Prostate gland (tissue), 2 donors: ENCODE measurements around the gene POU5F1. TPM values are rescaled to one million over a fixed set of nuclear protein-coding genes. Genes with fewer than 3 reads are reported as not detected.
"Not testable (repeated sequence)": the region's sequence is repeated elsewhere in the genome, so short reads cannot be mapped to it uniquely, and the experiment has no call there.

Experiments
- DNase-seq: peaks from one replicate; pipeline ENCODE4 v3.0.0-alpha.2; 2019; ENCODE audit warnings: low spot score
- H3K27ac ChIP-seq, 2 donors: fragments of 200-600 bp; sonication (generic); 2 replicates each; pipeline ENCODE4 v1.5.1; 2017 to 2019
- H3K27me3 ChIP-seq: fragments of 200-600 bp; sonication (generic); replicated peaks from 2 replicates; pipeline ENCODE4 v1.5.1; 2019; ENCODE audit not compliant: insufficient read depth
- H3K36me3 ChIP-seq, 2 donors: fragments of 200-600 bp; sonication (generic); 1 replicate in 1 of 2; 2 replicates in 1 of 2; pipeline versions ENCODE4 v1.5.1 to v1.8.1; 2017 to 2019
- H3K4me1 ChIP-seq: fragments of 200-600 bp; sonication (generic); replicated peaks from 2 replicates; pipeline ENCODE4 v1.5.1; 2019
- H3K4me3 ChIP-seq, 2 donors: fragments of 200-600 bp; sonication (generic); 2 replicates each; pipeline ENCODE4 v1.5.1; 2017 to 2019
- H3K9me3 ChIP-seq: fragments of 200-600 bp; sonication (generic); 2 replicates; pipeline ENCODE4 v1.5.1; 2017
- POLR2A ChIP-seq: fragments of 450-650 bp; IDR thresholded peaks from one replicate; pipeline ENCODE4 v1.6.1; 2016; ENCODE audit warnings: antibody characterized with exemption, mild to moderate bottlenecking
- POLR2AphosphoS5 ChIP-seq: sonication (generic); formaldehyde crosslinking; IDR thresholded peaks from one replicate; pipeline ENCODE4 v1.6.1; 2017; ENCODE audit warnings: antibody characterized with exemption
- WGBS: methylation state at CpG from one replicate; pipeline ENCODE4 v1.1.5; 2018; 5-methylcytosine and 5-hydroxymethylcytosine counted together
- intact Hi-C: fragments of 100-400 bp; cut with DNase I; formaldehyde crosslinking; loops from one replicate; pipeline ENCODE4 v1.14.2; 2022
- total RNA-seq, 2 donors: library from RNA; depleted of rRNA; stranded (reverse); fragments of >200 nt; gene quantifications; one replicate each; pipeline ENCODE4 v1.1.0, GENCODE V29; 2016
- TF ChIP-seq, protein P1 (sequence below), 4 experiments: fragments of 200-600 bp in 2 of 4; fragments of 450-650 bp in 2 of 4; sonication (generic) in 2 of 4; IDR thresholded peaks; 1 replicate in 3 of 4; 2 replicates in 1 of 4; pipeline ENCODE4 v1.5.1; 2016 to 2019; ENCODE audit warnings: antibody characterized with exemption in 4 of 4, mild to moderate bottlenecking in 2 of 4, moderate library complexity in 2 of 4

POU5F1 gene
- total RNA-seq, 2 donors from 2014 or later = 3.4 to 21.5 TPM

- H3K9me3 ChIP-seq = no peaks in the 10 kb centered on the region
- no peak for DNase-seq
- TF ChIP-seq, protein P1, sequence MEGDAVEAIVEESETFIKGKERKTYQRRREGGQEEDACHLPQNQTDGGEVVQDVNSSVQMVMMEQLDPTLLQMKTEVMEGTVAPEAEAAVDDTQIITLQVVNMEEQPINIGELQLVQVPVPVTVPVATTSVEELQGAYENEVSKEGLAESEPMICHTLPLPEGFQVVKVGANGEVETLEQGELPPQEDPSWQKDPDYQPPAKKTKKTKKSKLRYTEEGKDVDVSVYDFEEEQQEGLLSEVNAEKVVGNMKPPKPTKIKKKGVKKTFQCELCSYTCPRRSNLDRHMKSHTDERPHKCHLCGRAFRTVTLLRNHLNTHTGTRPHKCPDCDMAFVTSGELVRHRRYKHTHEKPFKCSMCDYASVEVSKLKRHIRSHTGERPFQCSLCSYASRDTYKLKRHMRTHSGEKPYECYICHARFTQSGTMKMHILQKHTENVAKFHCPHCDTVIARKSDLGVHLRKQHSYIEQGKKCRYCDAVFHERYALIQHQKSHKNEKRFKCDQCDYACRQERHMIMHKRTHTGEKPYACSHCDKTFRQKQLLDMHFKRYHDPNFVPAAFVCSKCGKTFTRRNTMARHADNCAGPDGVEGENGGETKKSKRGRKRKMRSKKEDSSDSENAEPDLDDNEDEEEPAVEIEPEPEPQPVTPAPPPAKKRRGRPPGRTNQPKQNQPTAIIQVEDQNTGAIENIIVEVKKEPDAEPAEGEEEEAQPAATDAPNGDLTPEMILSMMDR (IDR thresholded peaks at IDR 0.05) = no peak
- TF ChIP-seq POLR2A = no peak
- TF ChIP-seq POLR2AphosphoS5 = no peak
- intact Hi-C loops = no loop called here
- no peaks in the 10 kb centered on the region for H3K27me3 ChIP-seq
- H3K36me3 ChIP-seq = no peaks in the 10 kb centered on the region
- H3K4me3 ChIP-seq = no peak overlapping the region
- H3K4me1 ChIP-seq = no peaks in the 10 kb centered on the region
- H3K27ac ChIP-seq = no peak overlapping the region
- 65% methylated on average over 10 of the region's 10 CpGs for WGBS
These were observed 1.2 kb downstream of the POU5F1 start for GRCh38 chr6:31169123-31169857.

DNA sequence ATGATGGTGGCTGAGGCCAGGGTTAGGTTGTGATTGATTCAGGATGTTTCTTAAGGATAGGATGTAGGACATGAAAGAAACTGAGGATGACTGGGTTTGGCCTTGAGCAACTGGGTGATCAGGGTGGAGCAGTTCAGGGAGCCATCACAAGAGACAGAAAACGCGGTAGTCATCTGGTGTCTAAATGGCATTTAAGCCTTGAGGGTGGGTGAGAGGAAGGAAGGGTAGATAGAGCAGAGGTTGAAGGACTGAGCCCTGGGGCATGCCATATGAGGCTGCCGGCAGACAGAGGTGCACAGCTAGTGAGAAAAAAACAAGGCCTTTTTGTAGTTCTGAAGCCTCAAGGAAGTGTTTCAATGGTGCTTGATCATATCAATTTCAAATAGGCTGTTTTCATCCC lies 1.9 kb downstream of the POU5F1 start:
- TF ChIP-seq POLR2A = no peak
- intact Hi-C loops = no loop called here
- WGBS = 76% methylated on average over 3 of the region's 3 CpGs
- H3K27ac ChIP-seq = no peak overlapping the region
- H3K4me1 ChIP-seq = no peaks in the 10 kb centered on the region
- no peaks in the 10 kb centered on the region for H3K9me3 ChIP-seq
- no peaks in the 10 kb centered on the region for H3K36me3 ChIP-seq
- no peak overlapping the region for H3K4me3 ChIP-seq
- DNase-seq = no peak
- no peaks in the 10 kb centered on the region for H3K27me3 ChIP-seq

GRCh38 chr6:31165986-31166385 lies 4.5 kb downstream of the POU5F1 start:
- Histone ChIP-seq H3K27ac (no peak overlapping the region), H3K4me3 (no peak overlapping the region), H3K9me3 (no peaks in the 10 kb centered on the region), H3K27me3 (no peaks in the 10 kb centered on the region), H3K4me1 (no peaks in the 10 kb centered on the region), H3K36me3 (no peaks in the 10 kb centered on the region)
- no peak for DNase-seq
- WGBS = 66% methylated on average over 5 of the region's 5 CpGs
- TF ChIP-seq, protein P1 (IDR thresholded peaks at IDR 0.05) = no peak
- TF ChIP-seq POLR2AphosphoS5 (no peak), POLR2A (no peak)
- intact Hi-C loops = no loop called here

DNA sequence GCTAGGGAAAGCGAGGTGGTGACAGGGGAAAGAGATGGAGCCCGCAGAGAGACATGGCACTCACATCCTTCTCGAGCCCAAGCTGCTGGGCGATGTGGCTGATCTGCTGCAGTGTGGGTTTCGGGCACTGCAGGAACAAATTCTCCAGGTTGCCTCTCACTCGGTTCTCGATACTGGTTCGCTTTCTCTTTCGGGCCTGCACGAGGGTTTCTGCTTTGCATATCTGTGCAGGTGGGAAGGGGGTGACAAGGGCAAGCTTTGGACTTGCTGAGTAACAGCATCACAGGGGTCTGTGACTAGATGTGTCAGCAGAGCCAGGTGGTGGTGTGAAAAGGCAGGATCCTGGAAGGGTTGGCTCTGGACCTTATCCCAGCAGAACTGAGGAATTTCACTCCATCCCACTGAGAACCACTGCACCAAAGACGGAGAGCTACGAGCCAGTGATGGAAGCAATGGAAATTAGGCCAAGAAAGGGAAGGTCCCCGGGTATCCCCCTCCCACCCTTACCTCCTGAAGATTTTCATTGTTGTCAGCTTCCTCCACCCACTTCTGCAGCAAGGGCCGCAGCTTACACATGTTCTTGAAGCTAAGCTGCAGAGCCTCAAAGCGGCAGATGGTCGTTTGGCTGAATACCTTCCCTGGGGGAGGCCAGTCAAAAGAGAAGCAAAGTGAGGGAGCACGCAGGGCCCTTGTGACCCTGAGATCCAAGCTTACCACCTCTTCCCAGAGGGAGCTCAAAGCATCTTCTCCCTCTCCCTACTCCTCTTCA lies 5.2 kb downstream of the POU5F1 start:
- DNase-seq, H3K27me3 ChIP-seq, H3K4me1 ChIP-seq, intact Hi-C loops, H3K36me3 ChIP-seq, H3K4me3 ChIP-seq, H3K27ac ChIP-seq, H3K9me3 ChIP-seq: not testable (repeated sequence)
- WGBS = 85% methylated on average over 17 of the region's 17 CpGs

GRCh38 chr6:31164475-31165063 lies 5.9 kb downstream of the POU5F1 start:
- H3K9me3 ChIP-seq, intact Hi-C loops, H3K4me1 ChIP-seq, H3K27me3 ChIP-seq, H3K4me3 ChIP-seq, H3K36me3 ChIP-seq, H3K27ac ChIP-seq, DNase-seq: not testable (repeated sequence)
- WGBS = 97% methylated on average over 7 of the region's 9 CpGs

- TF ChIP-seq POLR2AphosphoS5 (no peak), POLR2A (no peak)
- TF ChIP-seq, protein P1 (IDR thresholded peaks at IDR 0.05) = no peak
- Histone ChIP-seq H3K9me3 (no peaks in the 10 kb centered on the region), H3K27me3 (no peaks in the 10 kb centered on the region), H3K4me3 (no peak overlapping the region), H3K36me3 (no peaks in the 10 kb centered on the region), H3K27ac (no peak overlapping the region), H3K4me1 (peaks cover 4% of the 10 kb centered on the region)
- intact Hi-C loops = no loop called here
- DNase-seq = no peak
These were observed 6.6 kb downstream of the POU5F1 start for GRCh38 chr6:31163922-31164321.
